Cardiac fibroblast (primary cell): ENCODE measurements around the gene DEFB116.
A peak's percentile ranks its signal among the peaks of the same experiment; 100 is the strongest.

Experiments used
- DNase-seq, 2 donors: peaks; one replicate each; pipeline versions ENCODE4 v3.0.0 to v3.0.0-alpha.2; 2010; ENCODE audit warnings: low read depth in 2 of 2
- H3K4me3 ChIP-seq, 2 donors: replicated peaks in 1 of 2; 1 replicate in 1 of 2; 2 replicates in 1 of 2; pipeline ENCODE4 v1.5.1; 2011; ENCODE audit warnings: low read depth in 2 of 2, low read length in 2 of 2, mild to moderate bottlenecking in 2 of 2, moderate library complexity in 1 of 2
- CTCF ChIP-seq: IDR thresholded peaks from one replicate; pipeline ENCODE4 v1.5.1; 2011; ENCODE audit warnings: low read depth, mild to moderate bottlenecking, low read length, inconsistent platforms

DEFB116 gene

GRCh38 chr20:31274441-31274840 lies 33.9 kb downstream of the DEFB116 start:
- H3K4me3 ChIP-seq = no peak overlapping the region
- no peak for TF ChIP-seq CTCF
- no peak for DNase-seq

- H3K4me3 ChIP-seq = no peak overlapping the region
- TF ChIP-seq CTCF = peak; percentile 48
- DNase-seq = peak in 1 of 2 donors; percentile 18
Measured at GRCh38 chr20:31260326-31260932, 48.0 kb downstream of the DEFB116 start.

- no peak for TF ChIP-seq CTCF
- no peak within 1 kb of the TSS for H3K4me3 ChIP-seq
- no peak for DNase-seq
Measured at GRCh38 chr20:31257364-31257763, 51.0 kb downstream of the DEFB116 start, which contains the start of gene DEFB115. Gene DEFB115, plus strand, starts transcription at chr20:31257664. Its CDS starts 0 bp downstream, at chr20:31257664.

GRCh38 chr20:31256959-31257358 lies 51.4 kb downstream of the DEFB116 start:
- TF ChIP-seq CTCF = no peak
- H3K4me3 ChIP-seq = no peak overlapping the region
- no peak for DNase-seq
